K562 (cell line): ENCODE data around the gene APOC1. TPM values are rescaled to one million over a fixed set of nuclear protein-coding genes. Genes with fewer than 3 reads are reported as not detected.

Source experiments
- FIP1L1 ChIP-seq: fragments of 200-400 bp; formaldehyde crosslinking; IDR thresholded peaks from 2 replicates; pipeline ENCODE4 v1.6.1; 2018; ENCODE audit warnings: mild to moderate bottlenecking, low read depth, low read length; ENCODE audit not compliant: poor library complexity, severe bottlenecking
- HMG20A ChIP-seq: fragments of 450-650 bp; formaldehyde crosslinking; conservative IDR thresholded peaks from 2 replicates; pipeline ENCODE4 v1.4.0; 2020; ENCODE audit warnings: mild to moderate bottlenecking, mixed read lengths
- ILK ChIP-seq: fragments of 450-650 bp; IDR thresholded peaks from 2 replicates; pipeline ENCODE4 v1.6.1; 2016; ENCODE audit warnings: missing genetic modification characterization, low read depth, mild to moderate bottlenecking, missing compliant biosample characterization, moderate library complexity, borderline replicate concordance
- KHSRP ChIP-seq: fragments of 450-650 bp; IDR thresholded peaks from 2 replicates; pipeline ENCODE4 v1.6.1; 2017
- KLF6 ChIP-seq: fragments of 250-450 bp; sonication (Bioruptor Pico); IDR thresholded peaks from 2 replicates; pipeline ENCODE4 v1.4.0; 2020; ENCODE audit warnings: mild to moderate bottlenecking, moderate library complexity, borderline replicate concordance
- MAFF ChIP-seq: IDR thresholded peaks from 2 replicates; pipeline ENCODE4 v1.6.1; 2012; ENCODE audit warnings: low read length, improper control_type of control experiment
- MAFK ChIP-seq: IDR thresholded peaks from 2 replicates; pipeline ENCODE4 v1.6.1; 2011; ENCODE audit warnings: low read length, improper control_type of control experiment
- MTF1 ChIP-seq: fragments of 250-450 bp; sonication (Bioruptor Pico); IDR thresholded peaks from 2 replicates; pipeline ENCODE4 v1.9.0; 2021; ENCODE audit warnings: moderate library complexity, mild to moderate bottlenecking, inconsistent platforms, borderline replicate concordance
- SETDB1 ChIP-seq: IDR thresholded peaks from one replicate; pipeline ENCODE4 v1.6.1; 2012; ENCODE audit warnings: low read length, control low read depth, inconsistent platforms
- SNRNP70 ChIP-seq: fragments of 200-400 bp; formaldehyde crosslinking; optimal IDR thresholded peaks from 2 replicates; pipeline ENCODE3; 2017; ENCODE audit warnings: low read depth, low read length
- SOX6 ChIP-seq: fragments of 450-650 bp; IDR thresholded peaks from 2 replicates; pipeline ENCODE4 v1.6.1; 2014; ENCODE audit warnings: mild to moderate bottlenecking
- ZNF23 ChIP-seq: fragments of 250-450 bp; sonication (Bioruptor Pico); IDR thresholded peaks from 2 replicates; pipeline ENCODE4 v1.4.0; 2020; ENCODE audit warnings: mild to moderate bottlenecking
- ZNF282 ChIP-seq: sonication (generic); formaldehyde crosslinking; IDR thresholded peaks from 2 replicates; pipeline ENCODE4 v1.8.1; 2023; ENCODE audit warnings: missing genetic modification reagents
- ZNF324 ChIP-seq: fragments of 250-450 bp; sonication (Bioruptor Pico); IDR thresholded peaks from 2 replicates; pipeline ENCODE4 v1.4.0; 2020; ENCODE audit warnings: mild to moderate bottlenecking
- ZNF449 ChIP-seq: fragments of 250-450 bp; sonication (Bioruptor Pico); IDR thresholded peaks from 2 replicates; pipeline ENCODE4 v1.8.0; 2022; ENCODE audit warnings: moderate library complexity, mild to moderate bottlenecking, inconsistent platforms
- polyA plus RNA-seq, 8 experiments: library from polyadenylated mRNA; depleted of rRNA in 4 of 8; stranded (reverse) in 5 of 8; unstranded in 3 of 8; fragments of >200 nt; fragmentation: Nextera tagmentation in 2 of 8; fragmentation: Illumina TruSeq in 1 of 8; extraction: Ambion mirVana in 2 of 8; extraction: Trizol in 1 of 8; gene quantifications; 2 replicates each; pipeline versions ENCODE4 v1.2.1 to v1.2.3, GENCODE V29; 2011 to 2014; ENCODE audit warnings: inconsistent platforms in 1 of 8, missing spikeins in 1 of 8
- total RNA-seq, 7 experiments: library from RNA; depleted of rRNA in 6 of 7; stranded (reverse); fragments of >200 nt in 6 of 7; fragmentation: Illumina TruSeq in 2 of 7; extraction: Trizol in 2 of 7; gene quantifications; 2 replicates each; pipeline versions ENCODE4 v1.2.1 to v1.2.3, GENCODE V29; 2011 to 2021; ENCODE audit warnings: low replicate concordance in 1 of 7
- TF ChIP-seq, protein P1 (sequence below): fragments of 450-650 bp; formaldehyde crosslinking; IDR thresholded peaks from 2 replicates; pipeline ENCODE4 v1.4.0; 2022; ENCODE audit warnings: missing genetic modification characterization
- TF ChIP-seq, protein P2 (sequence below), 2 experiments: fragments of 450-650 bp in 1 of 2; IDR thresholded peaks; 2 replicates each; pipeline ENCODE4 v1.6.1; 2011 to 2017; ENCODE audit warnings: low read depth in 2 of 2, antibody characterized with exemption in 1 of 2, borderline replicate concordance in 1 of 2, low read length in 1 of 2, mild to moderate bottlenecking in 1 of 2, mixed read lengths in 1 of 2; ENCODE audit not compliant: control insufficient read depth in 1 of 2
- TF ChIP-seq, protein P3 (sequence below): fragments of 450-650 bp; IDR thresholded peaks from 2 replicates; pipeline ENCODE4 v1.6.1; 2018; ENCODE audit warnings: mild to moderate bottlenecking, low read depth; ENCODE audit not compliant: partially characterized antibody
- TF ChIP-seq, protein P4 (sequence below): fragments of 200-800 bp; sonication (Bioruptor generic); IDR thresholded peaks from 2 replicates; pipeline ENCODE4 v1.6.1; 2017; ENCODE audit warnings: missing genetic modification characterization, missing compliant biosample characterization

The APOC1 gene
- total and polyA plus RNA-seq, 9 of the 15 experiments (the other 6 are each of a cell fraction or from before 2014, with no cell fraction given): 115 to 408 (median 220) TPM

DNA sequence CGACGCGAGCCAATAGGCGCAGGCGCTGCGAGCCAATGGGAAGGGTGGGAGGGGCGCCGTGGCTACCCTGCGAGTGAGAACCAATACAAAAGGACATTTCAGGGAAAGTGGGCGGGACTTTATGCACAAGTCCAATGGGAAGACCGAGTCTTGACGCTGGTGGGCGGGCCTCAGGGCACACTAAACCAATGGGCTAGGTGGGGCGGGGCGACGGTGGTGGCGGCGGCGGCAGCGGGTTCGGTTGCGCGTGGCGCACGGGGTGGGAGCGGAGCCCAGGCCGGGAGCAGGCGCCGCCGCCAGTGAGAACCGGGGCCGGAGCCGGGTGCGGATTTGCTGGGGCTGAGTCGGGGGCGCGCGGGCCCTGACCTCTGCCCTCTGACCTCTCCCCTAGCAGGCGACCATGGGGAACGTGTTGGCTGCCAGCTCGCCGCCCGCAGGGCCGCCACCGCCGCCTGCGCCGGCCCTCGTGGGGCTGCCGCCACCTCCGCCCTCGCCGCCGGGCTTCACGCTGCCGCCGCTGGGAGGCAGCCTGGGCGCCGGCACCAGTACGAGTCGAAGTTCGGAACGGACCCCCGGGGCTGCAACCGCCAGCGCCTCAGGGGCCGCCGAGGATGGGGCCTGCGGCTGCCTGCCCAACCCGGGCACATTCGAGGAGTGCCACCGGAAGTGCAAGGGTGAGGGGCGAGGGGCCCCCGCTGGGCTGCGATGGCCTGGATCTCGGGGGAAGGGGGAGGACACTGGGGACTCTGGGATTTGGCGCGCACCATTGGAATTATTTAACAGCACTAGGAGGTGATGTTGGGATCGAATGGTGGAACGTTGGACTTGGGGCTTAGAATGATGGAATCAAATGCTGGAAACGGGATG, 23.2 kb upstream of the APOC1 start, which contains the start of gene TOMM40 (continued):
- TF ChIP-seq ZNF23 (CRISPR knock-in tag): no peak
- 0 out of 2 replicates have a peak, but pooled peaks have one; percentile 35 for TF ChIP-seq ZNF282 (CRISPR knock-in tag)
- no peak for TF ChIP-seq ZNF449 (CRISPR knock-in tag)
- TF ChIP-seq KHSRP: no peak
- peak; percentile 29 for TF ChIP-seq FIP1L1
- TF ChIP-seq, protein P1, sequence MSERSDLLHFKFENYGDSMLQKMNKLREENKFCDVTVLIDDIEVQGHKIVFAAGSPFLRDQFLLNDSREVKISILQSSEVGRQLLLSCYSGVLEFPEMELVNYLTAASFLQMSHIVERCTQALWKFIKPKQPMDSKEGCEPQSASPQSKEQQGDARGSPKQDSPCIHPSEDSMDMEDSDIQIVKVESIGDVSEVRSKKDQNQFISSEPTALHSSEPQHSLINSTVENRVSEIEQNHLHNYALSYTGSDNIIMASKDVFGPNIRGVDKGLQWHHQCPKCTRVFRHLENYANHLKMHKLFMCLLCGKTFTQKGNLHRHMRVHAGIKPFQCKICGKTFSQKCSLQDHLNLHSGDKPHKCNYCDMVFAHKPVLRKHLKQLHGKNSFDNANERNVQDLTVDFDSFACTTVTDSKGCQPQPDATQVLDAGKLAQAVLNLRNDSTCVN (CRISPR knock-in tag): no peak
- no peak for TF ChIP-seq MTF1 (CRISPR knock-in tag)
- TF ChIP-seq SNRNP70: no peak
- TF ChIP-seq MAFK: no peak
- TF ChIP-seq, protein P2, sequence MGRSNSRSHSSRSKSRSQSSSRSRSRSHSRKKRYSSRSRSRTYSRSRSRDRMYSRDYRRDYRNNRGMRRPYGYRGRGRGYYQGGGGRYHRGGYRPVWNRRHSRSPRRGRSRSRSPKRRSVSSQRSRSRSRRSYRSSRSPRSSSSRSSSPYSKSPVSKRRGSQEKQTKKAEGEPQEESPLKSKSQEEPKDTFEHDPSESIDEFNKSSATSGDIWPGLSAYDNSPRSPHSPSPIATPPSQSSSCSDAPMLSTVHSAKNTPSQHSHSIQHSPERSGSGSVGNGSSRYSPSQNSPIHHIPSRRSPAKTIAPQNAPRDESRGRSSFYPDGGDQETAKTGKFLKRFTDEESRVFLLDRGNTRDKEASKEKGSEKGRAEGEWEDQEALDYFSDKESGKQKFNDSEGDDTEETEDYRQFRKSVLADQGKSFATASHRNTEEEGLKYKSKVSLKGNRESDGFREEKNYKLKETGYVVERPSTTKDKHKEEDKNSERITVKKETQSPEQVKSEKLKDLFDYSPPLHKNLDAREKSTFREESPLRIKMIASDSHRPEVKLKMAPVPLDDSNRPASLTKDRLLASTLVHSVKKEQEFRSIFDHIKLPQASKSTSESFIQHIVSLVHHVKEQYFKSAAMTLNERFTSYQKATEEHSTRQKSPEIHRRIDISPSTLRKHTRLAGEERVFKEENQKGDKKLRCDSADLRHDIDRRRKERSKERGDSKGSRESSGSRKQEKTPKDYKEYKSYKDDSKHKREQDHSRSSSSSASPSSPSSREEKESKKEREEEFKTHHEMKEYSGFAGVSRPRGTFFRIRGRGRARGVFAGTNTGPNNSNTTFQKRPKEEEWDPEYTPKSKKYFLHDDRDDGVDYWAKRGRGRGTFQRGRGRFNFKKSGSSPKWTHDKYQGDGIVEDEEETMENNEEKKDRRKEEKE (IDR thresholded peaks at IDR 0.05; ENCODE audit: borderline replicate concordance in 1 of 2, control insufficient read depth in 1 of 2, low read depth in 2 of 2, low read length in 1 of 2): no peak
- TF ChIP-seq ILK (tag): no peak
- TF ChIP-seq, protein P3, sequence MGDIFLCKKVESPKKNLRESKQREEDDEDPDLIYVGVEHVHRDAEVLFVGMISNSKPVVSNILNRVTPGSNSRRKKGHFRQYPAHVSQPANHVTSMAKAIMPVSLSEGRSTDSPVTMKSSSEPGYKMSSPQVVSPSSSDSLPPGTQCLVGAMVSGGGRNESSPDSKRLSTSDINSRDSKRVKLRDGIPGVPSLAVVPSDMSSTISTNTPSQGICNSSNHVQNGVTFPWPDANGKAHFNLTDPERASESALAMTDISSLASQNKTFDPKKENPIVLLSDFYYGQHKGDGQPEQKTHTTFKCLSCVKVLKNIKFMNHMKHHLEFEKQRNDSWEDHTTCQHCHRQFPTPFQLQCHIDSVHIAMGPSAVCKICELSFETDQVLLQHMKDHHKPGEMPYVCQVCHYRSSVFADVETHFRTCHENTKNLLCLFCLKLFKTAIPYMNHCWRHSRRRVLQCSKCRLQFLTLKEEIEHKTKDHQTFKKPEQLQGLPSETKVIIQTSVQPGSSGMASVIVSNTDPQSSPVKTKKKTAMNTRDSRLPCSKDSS: no peak
- no peak for TF ChIP-seq KLF6 (CRISPR knock-in tag)
- TF ChIP-seq SETDB1: no peak
- TF ChIP-seq ZNF324 (CRISPR knock-in tag): no peak
- TF ChIP-seq SOX6: no peak
- no peak for TF ChIP-seq MAFF
- TF ChIP-seq, protein P4, sequence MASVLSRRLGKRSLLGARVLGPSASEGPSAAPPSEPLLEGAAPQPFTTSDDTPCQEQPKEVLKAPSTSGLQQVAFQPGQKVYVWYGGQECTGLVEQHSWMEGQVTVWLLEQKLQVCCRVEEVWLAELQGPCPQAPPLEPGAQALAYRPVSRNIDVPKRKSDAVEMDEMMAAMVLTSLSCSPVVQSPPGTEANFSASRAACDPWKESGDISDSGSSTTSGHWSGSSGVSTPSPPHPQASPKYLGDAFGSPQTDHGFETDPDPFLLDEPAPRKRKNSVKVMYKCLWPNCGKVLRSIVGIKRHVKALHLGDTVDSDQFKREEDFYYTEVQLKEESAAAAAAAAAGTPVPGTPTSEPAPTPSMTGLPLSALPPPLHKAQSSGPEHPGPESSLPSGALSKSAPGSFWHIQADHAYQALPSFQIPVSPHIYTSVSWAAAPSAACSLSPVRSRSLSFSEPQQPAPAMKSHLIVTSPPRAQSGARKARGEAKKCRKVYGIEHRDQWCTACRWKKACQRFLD (CRISPR knock-in tag): 0 out of 2 replicates have a peak, but pooled peaks have one; percentile 34
- TF ChIP-seq HMG20A: no peak
